ENCODE data around the gene TBC1D5.

GRCh38 chr3:17535274-17535673 lies 207.2 kb downstream of the TBC1D5 start:
- TF ChIP-seq, protein P1, sequence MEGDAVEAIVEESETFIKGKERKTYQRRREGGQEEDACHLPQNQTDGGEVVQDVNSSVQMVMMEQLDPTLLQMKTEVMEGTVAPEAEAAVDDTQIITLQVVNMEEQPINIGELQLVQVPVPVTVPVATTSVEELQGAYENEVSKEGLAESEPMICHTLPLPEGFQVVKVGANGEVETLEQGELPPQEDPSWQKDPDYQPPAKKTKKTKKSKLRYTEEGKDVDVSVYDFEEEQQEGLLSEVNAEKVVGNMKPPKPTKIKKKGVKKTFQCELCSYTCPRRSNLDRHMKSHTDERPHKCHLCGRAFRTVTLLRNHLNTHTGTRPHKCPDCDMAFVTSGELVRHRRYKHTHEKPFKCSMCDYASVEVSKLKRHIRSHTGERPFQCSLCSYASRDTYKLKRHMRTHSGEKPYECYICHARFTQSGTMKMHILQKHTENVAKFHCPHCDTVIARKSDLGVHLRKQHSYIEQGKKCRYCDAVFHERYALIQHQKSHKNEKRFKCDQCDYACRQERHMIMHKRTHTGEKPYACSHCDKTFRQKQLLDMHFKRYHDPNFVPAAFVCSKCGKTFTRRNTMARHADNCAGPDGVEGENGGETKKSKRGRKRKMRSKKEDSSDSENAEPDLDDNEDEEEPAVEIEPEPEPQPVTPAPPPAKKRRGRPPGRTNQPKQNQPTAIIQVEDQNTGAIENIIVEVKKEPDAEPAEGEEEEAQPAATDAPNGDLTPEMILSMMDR (IDR thresholded peaks at IDR 0.05): no peak
- no peak for TF ChIP-seq POLR2A (IDR thresholded peaks at IDR 0.05)
